GM18502 (cell line): ENCODE measurements around the gene POLN.

Source experiments
- ATAC-seq: cut with Tn5 transposase; IDR thresholded peaks from one replicate; pipeline ENCODE4 v1.9.1; 2021; ENCODE audit warnings: mild to moderate bottlenecking; ENCODE audit not compliant: unreplicated experiment, poor library complexity

Gene POLN

GRCh38 chr4:2132438-2132837 is 109.5 kb downstream of the POLN start:
- no peak for ATAC-seq

GRCh38 chr4:2127609-2128332 is 114.2 kb downstream of the POLN start:
- no peak for ATAC-seq

DNA sequence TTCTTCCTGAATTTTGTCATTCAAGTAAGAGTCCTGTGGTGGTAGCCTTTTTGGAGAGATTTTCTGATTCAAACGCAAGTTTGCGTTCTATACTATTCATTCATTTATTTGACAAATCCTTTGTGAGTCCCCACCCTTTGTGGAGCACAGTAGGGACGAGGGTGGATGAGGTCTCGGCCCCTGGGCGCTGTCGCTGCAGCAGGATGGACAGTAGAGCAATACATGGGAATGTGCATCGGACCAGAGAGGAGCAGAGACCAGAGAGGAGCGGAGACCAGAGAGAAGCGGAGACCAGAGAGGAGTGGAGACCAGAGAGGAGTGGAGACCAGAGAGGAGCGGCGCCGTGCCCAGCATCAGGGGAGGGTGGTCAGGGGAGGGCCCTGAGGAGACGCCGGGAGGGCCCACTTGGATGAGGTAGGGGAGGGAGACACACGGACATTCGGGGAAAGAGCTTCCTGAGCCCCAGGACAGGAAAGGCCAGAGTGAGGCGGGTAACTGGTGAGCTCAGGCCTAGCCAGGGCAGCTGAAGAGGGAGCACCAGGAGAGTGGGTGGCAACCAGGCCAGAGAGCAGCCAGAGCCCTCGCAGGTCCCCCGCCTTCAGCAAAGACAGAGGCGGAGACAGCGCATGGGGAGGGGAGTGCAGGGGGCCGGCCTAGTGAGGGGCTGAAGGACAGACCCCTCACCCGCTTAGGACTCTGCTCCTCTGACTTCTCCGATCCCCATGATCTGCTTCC is 115.4 kb downstream of the POLN start:
- ATAC-seq = no peak

DNA sequence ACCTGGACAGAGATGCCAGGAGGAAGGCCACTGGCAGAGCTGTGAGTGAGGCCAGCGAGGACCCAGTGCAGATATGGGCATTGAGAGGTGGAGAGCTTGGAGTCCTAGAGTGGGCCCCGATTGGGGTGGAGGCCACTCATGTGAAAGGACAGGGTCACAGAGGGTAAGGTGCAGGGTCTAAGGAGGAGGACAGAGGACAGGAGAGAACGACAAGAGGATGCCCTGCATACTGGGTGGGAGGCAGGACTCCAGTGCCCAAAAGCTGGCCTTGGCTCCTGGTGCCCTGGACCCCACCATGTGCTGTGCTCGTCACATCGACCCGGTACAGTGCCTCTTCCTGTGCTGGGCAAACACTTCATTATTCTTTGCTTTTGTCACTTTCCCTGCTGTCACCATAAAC is 116.1 kb downstream of the POLN start:
- no peak for ATAC-seq

- ATAC-seq = no peak
These were observed 116.9 kb downstream of the POLN start for GRCh38 chr4:2125023-2125422.

GRCh38 chr4:2116687-2117400 is 125.1 kb downstream of the POLN start:
- no peak for ATAC-seq

DNA sequence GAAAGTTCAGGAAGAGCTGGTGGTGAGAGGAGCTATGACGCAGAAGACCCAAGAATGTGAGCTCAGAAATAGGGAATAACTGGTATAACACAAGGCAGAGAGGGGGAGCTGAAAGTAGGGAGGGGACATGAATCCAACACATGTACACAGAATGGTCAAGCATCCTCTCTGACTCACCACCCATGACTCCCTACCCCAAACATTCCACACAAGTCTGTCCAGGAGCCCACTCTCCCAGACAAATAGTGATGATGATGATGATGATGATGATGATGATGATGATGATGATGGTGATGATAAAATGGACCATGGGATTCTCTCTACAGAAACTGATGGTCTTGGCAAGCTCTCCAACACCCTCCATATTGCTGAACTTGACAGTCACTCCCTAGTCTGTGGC is 136.4 kb downstream of the POLN start:
- no peak for ATAC-seq

DNA sequence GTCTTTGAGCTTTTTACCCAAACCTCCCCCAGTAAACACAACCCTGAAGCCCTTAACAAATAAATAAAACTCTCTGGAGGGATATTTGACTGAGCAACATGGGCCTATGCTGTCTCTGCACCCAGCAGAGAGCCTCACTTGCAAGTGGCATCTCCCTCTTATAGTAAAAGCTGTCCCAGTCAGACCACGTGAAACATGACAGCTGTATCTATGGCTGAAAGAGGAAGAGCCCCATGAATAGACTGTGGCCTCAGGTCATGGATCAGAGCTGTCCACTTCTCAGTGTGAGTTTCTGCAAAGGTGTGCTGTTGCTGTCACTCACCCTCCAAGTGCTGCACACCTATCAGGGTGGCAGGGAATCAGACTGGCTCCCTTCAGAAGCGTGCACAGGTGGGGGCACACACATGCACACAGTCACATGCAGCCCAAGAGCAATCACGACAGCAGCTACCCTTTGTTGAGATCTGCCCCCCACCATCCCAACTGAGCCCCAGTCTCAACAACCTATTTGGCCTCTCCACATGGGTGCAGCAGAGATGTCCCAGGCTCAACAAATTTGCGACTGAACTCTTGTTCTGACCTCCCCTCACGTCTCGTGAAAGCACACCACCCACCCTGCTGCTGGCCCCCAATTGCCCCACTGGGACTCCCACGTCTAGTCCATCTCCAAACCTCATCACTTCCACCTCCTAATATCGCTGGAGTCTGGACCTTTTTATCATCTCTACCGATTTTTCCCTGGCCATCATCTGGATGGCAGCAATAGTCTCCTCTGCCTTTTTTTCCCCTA is 137.2 kb downstream of the POLN start:
- no peak for ATAC-seq

GRCh38 chr4:2103843-2104547 is 137.9 kb downstream of the POLN start:
- no peak for ATAC-seq

DNA sequence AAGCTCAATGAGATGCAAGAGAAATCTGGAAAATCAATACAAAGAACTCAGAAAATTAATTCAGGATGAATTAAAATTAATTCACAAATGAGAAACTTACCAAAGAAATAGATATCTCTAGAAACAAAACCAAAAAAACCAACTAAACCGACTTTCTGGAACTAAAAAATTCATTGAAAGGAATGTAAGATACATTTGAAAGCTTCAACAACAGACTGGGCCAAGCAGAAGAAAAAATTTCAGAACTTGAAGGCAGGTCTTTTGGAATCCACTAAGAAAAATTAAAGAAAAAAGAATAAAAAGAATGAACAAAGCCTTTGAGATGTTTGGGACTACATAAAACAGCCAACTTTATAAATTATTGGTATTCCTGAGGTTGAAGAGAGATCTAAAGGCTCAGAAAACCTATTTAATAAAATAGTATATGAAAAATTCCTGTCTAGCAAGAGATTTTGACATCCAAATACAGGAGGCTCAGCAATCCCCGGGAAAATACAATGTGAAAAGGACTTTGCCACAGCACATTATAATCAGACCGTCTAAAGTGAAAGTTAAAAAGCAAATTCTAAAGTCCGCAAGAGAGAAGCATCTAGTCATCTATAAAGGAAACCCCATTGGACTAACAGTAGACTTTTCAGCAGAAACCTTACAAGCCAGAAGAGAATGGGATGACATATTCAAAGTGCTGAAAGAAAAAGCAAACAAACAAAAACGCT is 138.6 kb downstream of the POLN start:
- no peak for ATAC-seq

DNA sequence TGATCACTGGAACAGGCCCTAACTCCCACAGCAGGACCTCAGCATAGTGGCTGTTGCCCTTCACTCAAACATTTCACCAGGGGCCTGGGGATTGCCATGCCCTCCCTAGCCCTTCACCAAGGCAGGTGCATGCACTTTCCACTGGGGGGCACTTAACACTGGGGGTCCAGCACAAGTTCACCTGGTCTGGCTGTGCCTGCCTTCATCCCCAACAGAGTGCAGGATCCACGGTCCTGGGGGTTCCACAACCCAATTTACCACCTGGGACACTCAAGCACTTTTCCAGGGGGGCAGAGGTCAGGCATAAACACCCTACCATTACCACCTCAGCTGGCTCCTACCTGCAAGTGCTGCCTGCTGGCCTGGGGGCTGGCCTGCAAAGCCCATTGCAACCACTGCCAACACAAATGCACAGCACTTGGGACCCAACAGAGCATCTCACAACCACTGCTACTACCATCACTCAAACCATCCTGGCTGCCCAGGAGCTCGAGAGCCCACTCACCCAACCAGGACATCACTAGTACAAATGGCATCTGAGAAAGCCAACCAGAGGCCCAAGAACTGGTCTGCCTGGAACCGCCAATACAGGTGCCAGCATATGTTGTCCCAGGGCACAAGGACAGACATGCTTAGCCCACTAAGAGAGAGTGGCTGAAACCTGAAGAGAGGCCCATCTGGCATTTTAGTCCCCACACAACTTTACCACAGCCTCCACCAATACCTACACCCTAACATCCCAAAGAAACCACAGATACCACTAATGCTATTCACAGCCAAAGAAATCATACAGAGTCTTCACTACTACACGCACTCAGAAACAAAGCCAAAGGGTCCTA is 139.7 kb downstream of the POLN start:
- no peak for ATAC-seq

GRCh38 chr4:2101346-2102044 is 140.4 kb downstream of the POLN start:
- ATAC-seq = no peak

DNA sequence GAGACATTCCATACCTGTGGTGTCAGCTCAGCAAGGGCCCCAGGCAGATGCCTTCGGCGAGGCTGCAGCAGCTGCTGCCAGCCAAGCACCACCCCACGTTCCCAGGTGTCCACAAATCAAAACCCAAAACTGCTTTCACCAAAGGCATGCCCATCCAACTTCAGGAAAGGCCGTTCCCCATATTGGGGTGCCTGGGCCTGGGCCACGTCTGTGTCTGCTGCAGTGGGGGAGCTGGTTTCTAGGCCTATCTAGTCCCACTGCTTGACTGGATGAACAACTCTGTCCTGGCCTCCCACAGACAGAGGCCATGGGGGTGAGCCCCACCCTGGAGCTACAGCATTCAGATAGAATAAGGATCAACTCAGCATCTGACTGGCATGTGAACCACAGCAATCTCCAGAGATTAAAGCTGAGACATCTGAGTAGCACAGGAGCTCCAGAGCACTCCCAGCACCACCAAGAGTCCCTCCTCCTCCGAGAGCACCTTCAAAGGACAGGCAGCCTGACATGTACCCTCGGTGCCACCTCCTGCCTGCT is 145.8 kb downstream of the POLN start:
- no peak for ATAC-seq

DNA sequence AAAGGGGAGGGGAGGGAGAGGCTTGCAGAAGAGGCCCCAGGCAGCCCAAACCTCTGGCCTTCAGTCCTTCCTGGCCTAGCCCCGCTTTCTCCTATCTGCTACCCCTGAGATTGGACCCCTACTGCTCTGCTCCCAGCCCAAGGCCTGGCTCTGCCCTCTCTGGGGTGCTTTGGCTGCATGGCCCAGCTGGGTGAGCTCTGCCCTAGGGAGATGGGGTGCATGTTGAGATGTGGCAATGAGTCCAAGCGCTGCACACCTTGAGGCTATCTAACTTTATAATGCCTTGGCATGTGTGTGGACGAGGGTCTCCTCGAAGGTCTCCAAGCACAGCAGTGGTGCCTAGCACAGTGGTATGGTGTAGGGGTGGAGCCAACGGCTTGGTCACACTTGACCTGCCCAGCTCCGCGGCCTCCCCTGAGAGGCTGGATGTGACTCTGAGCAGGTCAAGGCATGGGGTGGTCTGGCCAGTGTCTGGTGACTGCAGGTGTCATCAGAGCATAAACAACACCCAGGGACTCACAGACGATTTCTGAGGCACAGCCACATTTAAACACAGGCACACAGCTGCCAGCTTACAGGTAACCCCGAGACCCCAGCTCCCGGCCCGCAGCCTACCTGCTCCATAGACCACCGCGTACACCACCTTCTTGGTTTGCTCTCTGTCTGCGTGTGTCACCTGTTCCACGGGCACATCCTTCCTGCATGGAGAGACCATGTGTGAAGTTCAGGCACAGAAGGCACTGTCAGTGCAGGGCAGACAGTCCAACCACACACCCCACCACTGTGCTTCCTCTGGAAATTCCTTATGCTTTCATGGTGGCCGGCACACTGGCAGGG is 146.5 kb downstream of the POLN start:
- ATAC-seq = no peak

GRCh38 chr4:2094545-2094944 is 147.4 kb downstream of the POLN start:
- no peak for ATAC-seq

- ATAC-seq = no peak
These were observed 148.7 kb downstream of the POLN start for GRCh38 chr4:2093265-2093664.

- ATAC-seq = no peak
These were observed 149.3 kb downstream of the POLN start for GRCh38 chr4:2092669-2093053.
